ENCODE measurements around the gene FAM83G.
"Not testable (repeated sequence)": the region's sequence is repeated elsewhere in the genome, so short reads cannot be mapped to it uniquely, and the experiment has no call there.

The FAM83G gene

GRCh38 chr17:18967916-18968315 is 36.6 kb downstream of the FAM83G start:
- no peak for DNase-seq (ENCODE audit: low read depth in 2 of 2)

DNA sequence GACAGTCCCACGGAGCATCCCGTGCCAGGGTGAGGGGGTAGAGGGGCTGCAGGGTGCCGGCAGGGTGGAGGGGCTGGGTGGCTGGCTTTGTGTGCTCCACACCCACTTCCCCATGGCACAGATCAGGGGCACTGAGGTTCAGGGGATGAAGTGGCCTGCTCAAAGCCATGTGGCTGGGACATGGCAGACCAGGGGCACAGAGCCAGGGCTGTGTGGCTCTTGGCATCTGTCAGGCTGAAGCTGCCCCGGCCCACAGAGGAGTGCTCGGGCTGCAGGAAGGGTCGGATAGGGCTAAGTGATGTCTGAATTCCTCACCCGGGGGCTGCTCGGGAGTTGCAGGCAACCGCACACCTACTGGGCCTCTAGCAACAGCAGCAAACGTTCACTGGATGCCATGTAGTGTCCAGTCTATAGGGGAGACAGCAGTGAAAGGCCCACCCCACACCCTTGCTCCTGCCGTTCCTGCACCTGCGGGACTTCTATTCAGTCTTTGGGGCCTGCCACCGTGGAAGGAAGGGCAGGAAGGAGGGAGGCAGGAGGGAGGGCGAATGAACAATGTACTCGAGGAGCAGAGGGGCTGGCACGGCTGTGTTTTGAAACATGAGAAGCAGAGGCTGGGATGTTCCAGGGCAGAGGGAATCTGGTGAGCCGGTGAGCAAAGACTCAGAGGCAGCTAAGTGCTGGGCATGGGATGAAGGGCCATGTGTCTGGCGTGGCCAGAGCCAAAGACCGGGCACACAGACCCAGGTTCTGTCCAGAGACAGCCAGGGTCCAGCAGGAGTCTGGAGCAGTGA is 37.5 kb downstream of the FAM83G start:
- no peak for DNase-seq (ENCODE audit: low read depth in 2 of 2)

DNA sequence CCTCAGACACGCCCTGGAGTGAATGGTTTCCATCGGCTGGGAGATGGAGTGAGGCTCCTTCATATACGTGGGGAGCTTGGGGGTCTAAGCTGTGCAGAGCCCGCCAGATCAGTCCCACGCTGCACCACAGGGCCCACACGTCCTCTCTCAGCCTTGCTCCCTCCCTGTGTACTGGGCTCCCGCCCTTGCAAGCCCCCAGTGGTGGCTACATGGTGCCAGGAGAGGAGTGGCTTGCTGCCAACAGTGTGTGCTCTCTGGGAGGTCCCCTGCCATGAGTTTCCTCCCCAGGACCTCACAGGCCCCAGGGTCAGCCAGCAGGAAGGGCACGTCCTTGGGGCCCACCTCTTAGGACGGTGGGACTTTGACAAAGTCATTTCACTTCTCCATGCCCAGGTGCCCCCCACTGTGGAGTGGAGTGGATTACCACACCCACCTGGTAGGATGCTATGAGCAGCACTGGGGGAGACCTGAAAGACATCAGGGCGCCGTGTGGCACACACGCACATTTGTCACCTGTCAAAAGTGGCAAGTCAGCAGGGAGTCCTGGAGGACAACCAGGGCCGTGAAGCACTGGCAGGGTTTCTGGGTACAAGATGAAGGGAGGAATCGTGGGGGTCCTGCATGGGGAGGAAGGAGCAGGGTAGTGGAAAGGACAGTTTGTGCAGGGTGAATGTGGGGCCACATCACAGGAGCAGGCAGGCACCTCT is 38.9 kb downstream of the FAM83G start:
- no peak for DNase-seq (ENCODE audit: low read depth in 2 of 2)

DNA sequence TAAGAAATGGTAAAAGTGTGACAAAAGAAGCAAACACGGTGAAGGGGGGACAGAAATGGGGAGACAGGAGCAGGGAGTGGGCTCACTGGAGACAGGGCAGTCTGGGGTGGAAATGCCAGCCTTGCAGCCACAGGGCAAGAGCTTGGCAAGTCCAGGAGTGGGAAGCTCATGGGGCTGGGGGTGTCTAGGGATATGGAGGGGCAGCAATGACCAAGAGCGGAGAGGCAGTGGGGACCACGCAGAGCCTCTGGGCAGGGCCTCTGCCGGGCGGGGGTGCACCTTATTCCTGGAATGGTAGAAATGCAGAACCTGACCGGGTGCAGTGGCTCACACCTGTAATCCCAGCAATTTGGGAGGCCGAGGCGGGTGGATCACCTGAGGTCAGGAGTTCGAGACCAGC is 40.0 kb downstream of the FAM83G start:
- DNase-seq (ENCODE audit: low read depth in 2 of 2), result no peak

DNA sequence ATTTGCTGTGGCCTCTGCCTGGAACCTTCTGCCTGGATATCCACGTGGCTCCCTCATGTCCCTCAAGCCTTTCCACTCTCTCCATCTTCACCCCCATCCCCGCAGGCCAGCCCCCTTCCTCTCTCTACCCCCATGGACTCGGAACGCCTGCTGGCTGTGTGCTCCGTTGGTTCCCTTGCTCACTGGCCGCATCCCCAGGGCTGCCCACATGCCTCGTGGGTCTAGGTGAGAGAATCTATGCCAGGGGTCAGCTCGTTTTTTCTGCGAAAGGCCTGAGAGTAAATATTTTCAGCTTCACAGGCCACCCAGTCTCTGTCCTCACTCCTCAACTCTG is 40.6 kb downstream of the FAM83G start:
- no peak for DNase-seq (ENCODE audit: low read depth in 2 of 2)

GRCh38 chr17:18963126-18964017 is 41.2 kb downstream of the FAM83G start:
- no peak for DNase-seq (ENCODE audit: low read depth in 2 of 2)

GRCh38 chr17:18962494-18962815 is 42.1 kb downstream of the FAM83G start:
- no peak for DNase-seq (ENCODE audit: low read depth in 2 of 2)

GRCh38 chr17:18961634-18962493 is 42.7 kb downstream of the FAM83G start:
- DNase-seq (ENCODE audit: low read depth in 2 of 2), result no peak

DNA sequence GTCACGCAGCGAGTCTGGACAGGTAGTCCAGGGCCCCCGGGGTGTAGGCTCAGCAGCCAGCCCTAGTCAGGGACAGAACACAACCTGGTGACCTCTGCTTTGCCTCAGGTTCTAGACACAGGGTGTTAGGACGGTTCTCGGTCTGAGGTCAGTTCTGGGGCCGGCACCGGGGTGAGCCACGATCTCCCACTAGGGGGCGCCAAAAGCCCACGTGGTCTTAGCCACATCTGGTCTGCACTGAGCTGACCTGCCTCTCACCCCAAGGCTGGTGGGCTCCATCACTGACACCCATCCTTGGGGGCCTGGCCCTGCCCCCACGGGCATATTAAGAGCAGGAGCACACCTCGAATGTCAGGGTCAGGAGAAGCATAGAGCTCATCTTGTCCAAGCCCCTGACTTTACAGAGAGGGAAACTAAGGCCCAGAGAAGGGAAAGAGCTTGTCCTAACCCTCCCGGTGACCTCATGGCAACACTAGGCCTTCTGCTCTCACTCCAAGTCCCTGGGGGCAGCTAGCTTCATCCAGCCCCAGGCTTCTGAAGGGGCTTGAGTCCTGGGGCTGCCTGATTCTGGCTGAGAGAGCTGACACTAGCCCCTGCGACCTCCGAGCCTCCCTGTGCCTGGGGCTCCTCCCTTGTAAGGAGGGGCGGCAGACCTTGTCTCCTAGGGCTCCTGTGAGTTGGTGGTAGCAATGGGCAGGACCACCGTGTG is 43.6 kb downstream of the FAM83G start:
- peak; percentile 57 to 63 for DNase-seq (ENCODE audit: low read depth in 2 of 2)

- DNase-seq (ENCODE audit: low read depth in 2 of 2), result no peak
These were observed 44.3 kb downstream of the FAM83G start for GRCh38 chr17:18960241-18960665.

- DNase-seq (ENCODE audit: low read depth in 2 of 2), result no peak
These were observed 44.7 kb downstream of the FAM83G start for GRCh38 chr17:18959845-18960240.

- DNase-seq (ENCODE audit: low read depth in 2 of 2), result no peak
These were observed 45.3 kb downstream of the FAM83G start for GRCh38 chr17:18959071-18959844.

DNA sequence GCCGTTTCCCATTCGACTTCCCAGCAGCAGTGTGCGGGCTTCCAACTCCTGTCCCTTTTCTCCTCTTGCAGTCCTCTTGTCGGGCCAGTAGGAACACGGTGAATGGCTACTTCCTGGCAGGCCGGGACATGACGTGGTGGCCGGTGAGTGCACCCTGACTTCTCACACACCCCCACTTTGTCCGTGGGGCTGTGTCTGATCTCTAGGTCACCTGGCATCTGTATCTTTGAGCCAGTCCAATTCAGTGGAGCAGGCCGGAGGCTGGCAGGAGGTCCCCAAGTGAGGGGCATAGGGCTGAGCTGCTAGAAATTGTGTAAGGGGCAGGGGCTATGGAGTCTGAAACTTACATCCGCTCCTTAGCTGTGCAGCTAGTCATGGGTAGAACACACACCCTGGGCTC is 46.0 kb downstream of the FAM83G start:
- DNase-seq (ENCODE audit: low read depth in 2 of 2), result no peak

DNA sequence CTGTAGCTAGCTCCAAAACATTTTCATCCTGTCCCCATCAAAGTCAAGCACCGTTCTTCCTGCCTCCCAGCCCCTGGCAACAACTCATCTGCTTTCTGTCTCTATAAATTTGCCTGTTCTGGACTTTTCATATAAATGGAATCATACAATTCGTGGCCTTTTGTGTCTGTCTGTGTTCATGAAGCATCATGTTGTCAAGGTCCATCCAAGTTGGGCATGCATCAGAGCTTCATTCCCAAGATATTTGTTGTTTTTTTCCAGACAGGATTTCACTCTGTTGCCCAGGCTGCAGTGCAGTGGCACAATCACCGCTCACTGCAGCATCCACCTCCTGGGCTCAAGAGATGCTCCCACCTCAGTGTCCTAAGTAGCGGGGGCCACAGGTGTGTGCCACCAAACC is 46.7 kb downstream of the FAM83G start:
- no peak for DNase-seq (ENCODE audit: low read depth in 2 of 2)

DNA sequence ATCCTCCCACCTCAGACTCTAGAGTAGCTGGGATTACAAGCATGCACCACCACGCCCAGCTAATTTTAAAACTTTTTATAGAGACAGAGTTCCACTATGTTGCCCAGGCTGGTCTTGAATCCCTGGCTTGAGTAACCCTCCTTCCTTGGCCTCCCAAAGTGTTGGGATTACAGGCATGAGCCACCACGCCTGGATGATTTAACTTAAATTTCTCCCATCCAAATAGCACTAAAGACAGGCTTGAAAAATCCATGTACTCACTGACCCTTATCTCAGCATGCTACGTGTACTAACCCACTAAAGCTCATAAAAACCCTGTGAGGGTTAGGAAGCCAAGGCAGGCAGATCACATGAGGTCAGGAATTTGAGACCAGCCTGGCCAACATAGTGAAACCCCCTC is 48.0 kb downstream of the FAM83G start:
- no peak for DNase-seq (ENCODE audit: low read depth in 2 of 2)

DNA sequence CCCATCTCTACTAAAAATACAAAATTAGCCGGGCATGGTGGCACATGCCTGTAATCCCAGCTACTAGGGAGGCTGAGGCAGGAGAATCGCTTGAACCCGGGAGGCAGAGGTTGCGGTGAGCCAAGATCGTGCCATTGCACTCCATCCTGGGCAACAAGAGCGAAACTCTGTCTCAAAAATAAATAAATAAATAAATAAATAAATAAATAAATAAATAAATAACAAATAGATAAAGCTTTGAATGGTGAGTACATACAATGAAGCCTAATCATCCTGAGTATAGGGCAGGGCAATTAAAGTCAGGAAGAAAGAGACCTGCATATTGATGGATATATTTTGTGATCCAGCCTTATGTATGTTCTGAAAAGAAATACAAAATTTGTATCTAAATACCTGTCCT is 48.5 kb downstream of the FAM83G start:
- DNase-seq (ENCODE audit: low read depth in 2 of 2), result not testable (repeated sequence)

GRCh38 chr17:18955009-18955408 is 49.6 kb downstream of the FAM83G start:
- no peak for DNase-seq (ENCODE audit: low read depth in 2 of 2)

GRCh38 chr17:18954321-18954720 is 50.2 kb downstream of the FAM83G start:
- DNase-seq (ENCODE audit: low read depth in 2 of 2), result no peak

GRCh38 chr17:18953231-18953728 is 51.3 kb downstream of the FAM83G start:
- no peak for DNase-seq (ENCODE audit: low read depth in 2 of 2)

All from stimulated activated CD8-positive, alpha-beta memory T cell treated with anti-CD3 and anti-CD28 coated beads, Interleukin-2, amount 100 ng/mL, for 1 hour (primary cell).